ENCODE data around the gene MGAT4B.

- TF ChIP-seq CTCF (IDR thresholded peaks at IDR 0.05 in 4 of 5, conservative IDR thresholded peaks at IDR 0.05 in 1 of 5) = no peak
- peak in 1 of 2 donors; percentile 84 for TF ChIP-seq POLR2A (IDR thresholded peaks at IDR 0.05)
Measured at GRCh38 chr5:179818746-179819295, 12.2 kb upstream of the MGAT4B start.

Measured in gastrocnemius medialis (tissue), 4 donors.